A673 (cell line): ENCODE results near the gene STYXL2. TPM values are rescaled to one million over a fixed set of nuclear protein-coding genes. Genes with fewer than 3 reads are reported as not detected.

ENCODE experiments used
- BruUV-seq: library from RNA; stranded (reverse); fragments of 400-500 nt; replicated peaks from 2 replicates; lab custom pipeline; 2021; lab: Mats Ljungman, UMichigan
- CTCF ChIA-PET: fragments of 300-600 bp; sonication (Branson Sonifier 250); formaldehyde crosslinking; loops from one replicate; lab custom pipeline; 2022; ENCODE audit warnings: antibody characterized with exemption; lab: Charles Lee
- POLR2A ChIA-PET: fragments of 300-600 bp; sonication (Branson Sonifier 250); formaldehyde crosslinking; loops from one replicate; lab custom pipeline; 2022; ENCODE audit warnings: antibody characterized with exemption; ENCODE audit not compliant: low non-redundant PET; lab: Charles Lee
- DNase-seq: peaks from one replicate; pipeline ENCODE4 v3.0.0-alpha.2; 2015; ENCODE audit warnings: low spot score
- H3K27ac ChIP-seq: fragments of 200-600 bp; sonication (generic); 2 replicates; pipeline ENCODE4 v1.5.1; 2016; ENCODE audit warnings: mixed run types, low read depth, mild to moderate bottlenecking, mixed read lengths, antibody characterized with exemption, low read length; ENCODE audit not compliant: poor library complexity, severe bottlenecking
- H3K27me3 ChIP-seq: fragments of 200-600 bp; sonication (generic); replicated peaks from 2 replicates; pipeline ENCODE4 v1.6.1; 2017; ENCODE audit warnings: mixed run types, low read depth, mild to moderate bottlenecking, mixed read lengths, antibody characterized with exemption, low read length; ENCODE audit not compliant: insufficient read depth, poor library complexity
- H3K36me3 ChIP-seq: fragments of 200-600 bp; sonication (generic); 2 replicates; pipeline ENCODE4 v1.6.1; 2016; ENCODE audit warnings: mixed run types, mild to moderate bottlenecking, mixed read lengths, antibody characterized with exemption, low read length; ENCODE audit not compliant: insufficient read depth, poor library complexity, severe bottlenecking
- H3K4me1 ChIP-seq: fragments of 200-600 bp; sonication (generic); 2 replicates; pipeline ENCODE4 v1.6.1; 2017; ENCODE audit warnings: mixed run types, mild to moderate bottlenecking, mixed read lengths, antibody characterized with exemption, low read length; ENCODE audit not compliant: insufficient read depth, poor library complexity, severe bottlenecking
- H3K4me3 ChIP-seq: fragments of 200-600 bp; sonication (generic); 2 replicates; pipeline ENCODE4 v1.5.1; 2016; ENCODE audit warnings: low read depth, mixed run types, mild to moderate bottlenecking, mixed read lengths, low read length; ENCODE audit not compliant: poor library complexity, severe bottlenecking
- H3K9me3 ChIP-seq: fragments of 200-600 bp; sonication (generic); 2 replicates; pipeline ENCODE4 v1.6.1; 2016; ENCODE audit warnings: mixed run types, low read depth, mild to moderate bottlenecking, mixed read lengths, antibody characterized with exemption, low read length; ENCODE audit not compliant: poor library complexity, severe bottlenecking
- CTCF ChIP-seq: fragments of 300-800, 200-600 bp; sonication (generic); conservative IDR thresholded peaks from 2 replicates; pipeline ENCODE4 v1.5.1; 2017; ENCODE audit warnings: low read depth, mild to moderate bottlenecking, antibody characterized with exemption, low read length, moderate library complexity, mixed read lengths
- EZH2 ChIP-seq: fragments of 200-600 bp; sonication (generic); IDR thresholded peaks from 2 replicates; pipeline ENCODE4 v1.6.1; 2017; ENCODE audit warnings: borderline replicate concordance, low read depth, mild to moderate bottlenecking, mixed read lengths, antibody characterized with exemption, low read length; ENCODE audit not compliant: poor library complexity, severe bottlenecking
- intact Hi-C: fragments of 100-400 bp; cut with micrococcal nuclease; formaldehyde crosslinking; loops from one replicate; pipeline ENCODE4 v1.10.0; 2022; ENCODE audit not compliant: unreplicated experiment
- total RNA-seq: library from RNA; stranded (reverse); gene quantifications from 2 replicates; pipeline ENCODE4 v1.2.3, GENCODE V29; 2021

The STYXL2 gene
- total RNA-seq, 1 experiment from 2014 or later = not detected

GRCh38 chr1:167054531-167054930 is 39.3 kb upstream of the STYXL2 start:
- H3K27ac ChIP-seq = no peak overlapping the region
- TF ChIP-seq CTCF (no peak), EZH2 (no peak)
- H3K36me3 ChIP-seq = no peaks in the 10 kb centered on the region
- no TSS peak for BruUV-seq
- H3K4me3 ChIP-seq = no peak overlapping the region
- H3K27me3 ChIP-seq = peaks cover 10% of the 10 kb centered on the region
- POLR2A ChIA-PET = no interaction called here
- H3K9me3 ChIP-seq = no peaks in the 10 kb centered on the region
- no peak for DNase-seq
- no peaks in the 10 kb centered on the region for H3K4me1 ChIP-seq
- intact Hi-C loops = no loop called here
- CTCF ChIA-PET = no interaction called here

- CTCF ChIA-PET = interaction anchor here (1.4 kb wide), 1 partner anchor 145 kb away, joined by 4 read pairs; no protein-coding TSS in a partner anchor
- Histone ChIP-seq H3K4me1 (no peaks in the 10 kb centered on the region), H3K27ac (no peak overlapping the region), H3K27me3 (peaks cover 5% of the 10 kb centered on the region), H3K9me3 (no peaks in the 10 kb centered on the region), H3K36me3 (no peaks in the 10 kb centered on the region), H3K4me3 (no peak overlapping the region)
- DNase-seq = no peak
- POLR2A ChIA-PET = no interaction called here
- intact Hi-C loops = loop anchor here (5.0 kb wide), 2 partner anchors 482 to 1128 kb away; no protein-coding TSS in a partner anchor
- TF ChIP-seq EZH2 = no peak
- TF ChIP-seq CTCF = no peak
- BruUV-seq = no TSS peak
Observed at GRCh38 chr1:167054946-167055630, 38.8 kb upstream of the STYXL2 start.

- H3K27me3 ChIP-seq = no peaks in the 10 kb centered on the region
- no peaks in the 10 kb centered on the region for H3K4me1 ChIP-seq
- no peak overlapping the region for H3K4me3 ChIP-seq
- intact Hi-C loops = loop anchor here (2.0 to 5.0 kb wide), 3 partner anchors 138 to 1129 kb away; no protein-coding TSS in a partner anchor
- no peak overlapping the region for H3K27ac ChIP-seq
- BruUV-seq = no TSS peak
- TF ChIP-seq CTCF (no peak), EZH2 (no peak)
- POLR2A ChIA-PET = no interaction called here
- DNase-seq = no peak
- no peaks in the 10 kb centered on the region for H3K36me3 ChIP-seq
- no peaks in the 10 kb centered on the region for H3K9me3 ChIP-seq
- CTCF ChIA-PET = interaction anchor here (0.8 to 1.2 kb wide), 4 partner anchors 9 to 484 kb away, joined by 3 to 33 read pairs (median 6); partner anchors contain the start of gene POU2F1
Observed at GRCh38 chr1:167056529-167057231, 37.2 kb upstream of the STYXL2 start.
